COLO668 (cell line): Measurements from ENCODE around the gene MAL.

ENCODE experiments used
- DNase-seq: peaks from one replicate; lab custom pipeline; 2025; ENCODE audit not compliant: unreplicated experiment; lab: John Stamatoyannopoulos, UW

The MAL gene

DNA sequence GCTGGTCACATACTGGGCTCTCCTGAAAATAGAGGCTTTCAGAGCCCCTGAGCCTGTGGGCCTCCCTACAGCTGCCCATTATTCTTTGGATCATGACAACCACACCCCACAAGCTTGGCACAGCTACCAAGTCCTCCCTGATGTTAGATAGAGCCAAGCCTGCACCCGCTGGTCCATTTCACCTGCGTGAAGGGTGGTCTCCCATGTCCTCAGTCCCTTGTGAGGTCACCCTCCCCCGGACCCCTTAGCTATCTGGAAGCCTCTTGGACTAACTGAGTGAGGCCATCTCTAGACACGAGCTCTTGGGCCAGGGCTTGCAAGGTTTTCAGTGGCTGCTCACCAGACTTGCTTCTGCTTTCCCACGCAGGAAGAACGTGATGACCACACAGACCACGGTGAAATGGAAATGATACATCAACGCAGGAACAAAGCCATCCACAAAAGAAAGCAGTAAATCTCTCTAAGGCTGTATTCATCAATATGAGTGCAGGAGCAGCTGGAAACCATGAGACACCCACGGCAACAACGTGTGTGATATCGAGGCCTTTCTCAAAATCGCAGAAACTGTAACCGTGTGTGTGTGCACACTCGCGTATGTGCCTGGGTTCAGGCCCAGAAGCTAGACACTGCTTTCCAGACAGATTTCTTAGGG lies 10.1 kb upstream of the MAL start:
- no peak for DNase-seq

GRCh38 chr2:95016616-95017015 lies 8.9 kb upstream of the MAL start:
- no peak for DNase-seq

GRCh38 chr2:95017071-95017501 lies 8.4 kb upstream of the MAL start:
- no peak for DNase-seq

GRCh38 chr2:95017836-95018235 lies 7.7 kb upstream of the MAL start:
- DNase-seq, result no peak

- DNase-seq, result no peak
Observed at GRCh38 chr2:95018301-95018700, 7.2 kb upstream of the MAL start.

DNA sequence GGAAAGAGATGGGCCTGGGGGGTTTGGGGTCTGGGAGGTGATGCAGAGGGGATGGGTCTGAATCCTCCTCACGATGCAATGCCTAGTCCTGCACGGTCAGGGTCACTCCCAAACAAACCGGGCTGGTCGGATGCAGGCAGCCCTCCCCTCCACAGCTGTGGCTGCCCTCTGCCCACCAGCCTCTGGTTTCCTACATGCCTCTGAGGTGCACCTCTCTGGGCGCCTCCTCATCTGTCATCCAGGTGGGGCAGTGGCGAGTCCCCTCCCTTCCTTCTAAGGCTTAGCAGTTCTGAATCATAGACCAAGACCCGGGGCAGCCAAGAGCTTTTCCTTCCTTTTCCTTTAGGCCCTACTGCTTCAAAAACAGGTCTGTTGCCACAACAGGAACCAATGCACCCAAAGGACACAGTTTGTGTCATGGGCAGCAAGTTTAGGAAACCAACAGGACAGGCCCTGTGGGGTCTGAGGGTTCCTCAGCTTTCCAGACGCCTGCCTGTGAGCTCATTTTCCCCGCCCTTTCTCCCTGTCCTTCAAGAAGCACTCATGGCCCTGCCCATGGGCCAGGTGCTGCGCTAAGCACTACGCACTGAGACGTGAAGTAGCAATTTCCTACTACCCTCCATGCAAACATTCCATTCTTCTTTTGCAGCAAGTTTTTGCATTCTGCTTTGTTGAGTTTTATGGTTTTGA lies 6.5 kb upstream of the MAL start:
- DNase-seq, result no peak

- DNase-seq, result no peak
Observed at GRCh38 chr2:95019572-95019971, 5.9 kb upstream of the MAL start.

DNA sequence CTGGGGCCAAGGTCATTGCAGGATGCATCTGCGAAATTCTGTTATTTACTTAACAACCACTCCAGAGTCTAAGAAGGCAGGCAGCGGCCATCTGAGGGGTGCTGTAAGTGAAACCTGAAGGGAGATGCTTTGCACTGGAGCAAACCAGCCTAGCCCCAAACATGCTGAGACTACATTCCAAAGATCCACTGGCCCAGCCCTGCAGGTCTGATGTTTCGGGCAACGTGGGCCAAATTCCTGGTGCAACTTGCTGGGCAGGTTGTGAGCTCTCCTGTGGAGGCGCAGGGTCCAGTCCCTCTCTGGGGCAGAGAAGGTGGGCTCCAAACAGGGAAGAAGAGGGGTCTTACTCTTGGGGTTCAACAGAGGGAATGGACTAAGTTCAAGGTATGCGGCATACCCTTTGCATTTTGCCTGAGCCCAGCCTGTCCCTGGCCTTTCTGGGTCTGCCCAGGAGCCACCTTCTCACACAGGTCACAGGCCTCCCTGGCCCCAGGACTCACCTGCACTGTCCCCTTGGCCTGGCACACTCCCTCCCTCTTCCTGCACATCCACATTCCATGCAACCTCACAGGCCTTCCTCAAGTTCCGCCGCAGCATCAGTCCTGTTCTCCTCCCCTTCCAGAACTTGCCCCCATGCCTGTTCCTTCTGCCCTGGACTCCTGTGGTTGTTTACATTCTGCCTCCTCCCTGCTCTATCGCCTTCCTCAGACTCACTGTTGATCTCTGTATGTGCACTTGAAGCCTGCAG lies 5.1 kb upstream of the MAL start:
- no peak for DNase-seq

DNA sequence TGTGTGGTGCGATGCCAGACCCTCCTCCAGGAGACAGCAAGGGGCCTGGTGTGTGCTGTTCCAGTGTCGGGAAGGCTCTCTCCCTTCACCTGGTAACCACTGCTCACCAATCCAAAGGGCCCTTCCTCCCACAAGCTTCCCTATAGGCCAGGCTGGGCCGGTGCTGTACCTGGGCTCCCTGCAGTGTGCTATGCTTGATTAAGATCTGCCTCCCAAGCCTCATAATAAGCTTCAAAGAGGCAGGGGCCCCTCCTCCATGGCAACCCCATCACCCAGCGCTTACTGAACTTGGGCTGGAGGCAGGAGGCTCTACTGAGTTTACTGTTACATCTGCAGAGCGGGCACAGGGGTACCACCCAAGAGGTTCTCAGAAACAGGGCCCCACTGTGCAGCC lies 4.5 kb upstream of the MAL start:
- DNase-seq, result no peak

DNA sequence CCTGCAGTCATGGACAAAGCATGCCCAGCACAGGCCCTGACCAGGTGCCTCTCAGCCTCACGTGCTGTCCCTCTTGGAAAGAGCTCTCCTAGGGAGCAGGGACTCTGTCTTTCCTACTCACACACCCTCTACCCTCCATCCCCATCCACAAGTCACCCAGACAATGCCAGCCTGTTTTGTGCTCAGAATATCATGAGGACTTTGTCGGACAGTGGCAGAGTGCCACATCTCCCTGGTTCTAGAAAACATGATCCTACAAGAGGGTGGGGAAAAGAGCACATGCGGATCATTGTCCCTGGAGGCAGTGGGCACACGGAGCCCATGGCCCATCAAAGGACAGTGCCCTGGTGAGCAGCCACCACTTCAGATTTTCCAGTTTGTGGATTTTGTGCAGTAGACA lies 3.7 kb upstream of the MAL start:
- no peak for DNase-seq

GRCh38 chr2:95022309-95023221 lies 2.9 kb upstream of the MAL start:
- DNase-seq, result peak; percentile 66

GRCh38 chr2:95023222-95023597 lies 2.3 kb upstream of the MAL start:
- DNase-seq, result peak; percentile 36

- DNase-seq, result no peak
Observed at GRCh38 chr2:95024371-95024770, 1.1 kb upstream of the MAL start.

GRCh38 chr2:95024960-95025405 lies 525 bp upstream of the MAL start:
- no peak for DNase-seq

- DNase-seq, result peak; percentile 16
Observed at GRCh38 chr2:95026471-95027368, 1.2 kb downstream of the MAL start.

- no peak for DNase-seq
Observed at GRCh38 chr2:95027369-95027720, 1.8 kb downstream of the MAL start.

DNA sequence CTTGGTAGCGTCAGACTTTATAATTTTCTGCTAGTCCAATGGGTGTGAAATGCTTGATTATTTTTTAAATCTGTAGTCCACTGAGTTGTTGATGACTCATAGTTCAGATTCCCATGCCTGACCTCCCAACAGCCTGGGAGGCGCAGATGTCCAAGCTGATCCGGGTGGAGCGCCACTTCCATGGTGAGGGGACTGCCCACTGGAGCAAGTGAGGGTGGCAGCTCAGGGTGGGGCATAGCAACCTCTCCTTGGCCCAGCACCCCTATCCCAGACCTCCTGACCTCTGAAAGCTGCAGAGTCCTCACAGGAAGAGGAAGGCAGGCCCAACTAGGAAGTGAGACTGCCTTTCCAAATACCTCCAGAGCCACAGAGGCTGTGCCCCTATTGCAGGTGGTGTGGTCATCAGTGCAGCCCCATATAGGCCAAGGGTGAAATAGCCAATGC lies 4.4 kb downstream of the MAL start:
- DNase-seq, result no peak

- no peak for DNase-seq
Observed at GRCh38 chr2:95030496-95030895, 5.0 kb downstream of the MAL start.

GRCh38 chr2:95031076-95031725 lies 5.7 kb downstream of the MAL start:
- DNase-seq, result no peak

DNA sequence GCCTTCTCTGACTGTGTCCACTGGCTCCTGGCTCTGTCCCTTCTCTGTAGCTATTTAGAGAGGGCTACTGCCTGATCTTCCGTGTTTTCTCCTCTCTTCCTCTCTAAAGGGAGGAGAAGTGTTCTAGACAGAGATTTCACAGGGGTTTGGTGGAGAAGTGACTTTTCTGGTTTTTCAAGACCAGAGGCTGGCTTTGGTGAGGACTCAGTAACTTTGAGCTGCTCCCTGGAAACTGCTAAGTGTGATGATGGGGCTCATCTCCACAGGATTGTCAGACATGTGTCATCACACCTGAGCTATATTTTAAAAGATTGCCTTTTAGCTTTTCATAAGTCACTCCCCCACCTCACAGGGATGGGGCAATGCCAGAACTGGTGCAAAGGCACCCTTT lies 6.2 kb downstream of the MAL start:
- DNase-seq, result no peak
